D721Med (cell line): ENCODE results near the gene TUT7.

Experiments
- DNase-seq: peaks from one replicate; pipeline ENCODE4 v3.0.0; 2011; ENCODE audit warnings: low spot score; ENCODE audit not compliant: insufficient read length
- FAIRE-seq: peaks from 2 replicates; lab custom pipeline; 2011; peaks lifted over from hg19 to GRCh38; lab: Jason Lieb, UNC
- CTCF ChIP-seq: IDR thresholded peaks from 2 replicates; pipeline ENCODE4 v1.5.1; 2012; ENCODE audit warnings: mild to moderate bottlenecking, control low read depth; ENCODE audit not compliant: insufficient read depth; ENCODE audit errors: missing control alignments

The TUT7 gene

GRCh38 chr9:86253577-86253976, 100.6 kb downstream of the TUT7 start:
- DNase-seq (no peak), FAIRE-seq (no peak)
- TF ChIP-seq CTCF = no peak

- FAIRE-seq = no peak
- TF ChIP-seq CTCF = no peak
- DNase-seq = no peak
Measured at GRCh38 chr9:86252870-86253269, 101.3 kb downstream of the TUT7 start.

GRCh38 chr9:86250123-86250522, 104.1 kb downstream of the TUT7 start:
- FAIRE-seq (no peak), DNase-seq (no peak)
- TF ChIP-seq CTCF = no peak

GRCh38 chr9:86248746-86249145, 105.5 kb downstream of the TUT7 start:
- no peak for TF ChIP-seq CTCF
- FAIRE-seq (no peak), DNase-seq (no peak)

GRCh38 chr9:86246752-86247161, 107.5 kb downstream of the TUT7 start:
- DNase-seq (no peak), FAIRE-seq (no peak)
- no peak for TF ChIP-seq CTCF

- FAIRE-seq = no peak
- no peak for DNase-seq
- TF ChIP-seq CTCF = no peak
Measured at GRCh38 chr9:86242071-86242470, 112.1 kb downstream of the TUT7 start.

- DNase-seq = no peak
- no peak for TF ChIP-seq CTCF
- FAIRE-seq = no peak
Measured at GRCh38 chr9:86241216-86241615, 113.0 kb downstream of the TUT7 start.
